ENCODE results near the gene RIF1. TPM values are rescaled to one million over a fixed set of nuclear protein-coding genes. Genes with fewer than 3 reads are reported as not detected.

RIF1 gene
- total RNA-seq, 1 donor from 2014 or later, result 43.2 TPM

DNA sequence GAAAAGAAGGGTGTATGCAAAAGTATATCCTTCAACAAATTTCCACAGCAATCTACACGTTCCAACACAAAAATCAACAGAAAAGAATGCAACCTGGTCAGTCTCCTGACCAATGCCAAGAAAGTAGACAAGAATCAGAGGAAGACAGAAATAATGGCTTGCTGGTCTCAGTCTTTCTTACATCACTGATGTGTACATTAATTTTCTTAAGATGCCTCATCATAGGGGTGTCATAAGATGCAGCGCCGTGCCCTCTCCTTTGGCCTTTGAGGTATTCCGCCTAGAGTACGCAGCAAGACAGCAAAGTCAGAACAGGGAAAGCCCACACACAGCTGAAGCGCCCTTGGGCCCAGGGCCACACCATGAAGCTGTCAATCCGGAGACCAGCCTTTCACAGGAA is 112.9 kb downstream of the RIF1 start:
- DNase-seq, result no peak

DNA sequence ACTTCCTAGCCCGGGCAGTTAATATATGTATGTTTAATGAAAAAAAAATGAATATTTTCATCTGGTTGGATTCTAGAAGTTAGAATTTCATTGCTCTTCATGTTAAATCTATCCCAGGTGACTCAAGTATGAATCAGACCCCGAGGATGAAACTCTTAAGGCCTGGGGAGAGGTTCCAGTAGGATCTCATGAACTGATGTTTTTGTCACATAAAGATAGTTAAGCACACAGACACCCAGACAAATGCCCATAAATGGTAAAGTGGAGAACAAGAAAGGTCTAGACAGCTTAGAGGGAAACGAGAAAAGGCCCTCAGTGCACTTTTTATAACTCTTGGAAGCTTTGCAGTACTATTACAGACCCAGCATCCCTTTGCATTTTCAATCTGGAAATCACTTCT is 114.1 kb downstream of the RIF1 start:
- DNase-seq, result no peak

GRCh38 chr2:151525821-151526373 is 116.2 kb downstream of the RIF1 start:
- no peak for DNase-seq

DNA sequence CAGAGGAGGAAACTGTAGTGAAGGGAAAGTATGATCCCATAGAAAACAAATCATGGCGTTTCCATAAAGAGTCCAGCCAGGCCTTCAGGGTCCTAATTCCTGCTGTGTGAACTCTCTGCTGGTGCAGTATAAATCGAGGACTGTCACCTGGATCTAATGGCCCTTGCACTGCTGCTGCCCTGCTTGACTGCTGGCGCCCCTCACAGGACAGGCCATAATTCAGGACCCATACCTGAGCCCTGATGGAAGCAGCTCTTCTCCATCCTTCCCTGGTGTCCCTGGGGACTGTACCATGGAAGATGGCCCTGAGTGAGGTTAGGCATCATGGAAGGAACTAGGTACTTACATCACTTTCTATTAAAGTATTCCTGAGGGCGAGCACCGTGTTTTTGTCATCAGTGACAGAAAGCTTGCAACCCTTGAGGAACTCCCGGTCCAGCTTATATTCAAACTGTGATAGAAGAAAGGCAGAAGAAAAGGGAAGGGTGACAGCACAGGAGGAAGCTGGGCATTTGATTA is 116.9 kb downstream of the RIF1 start:
- no peak for DNase-seq

Other genes starting within 250 kb of the RIF1 start
- 2.0 and 4.2 TPM in 2 replicates for gene RBM43, start 148.0 kb upstream of the RIF1 start, total RNA-seq
- 17.4 and 25.7 TPM in 2 replicates for gene NMI, start 120.2 kb upstream of the RIF1 start, total RNA-seq
- under 0.01 TPM in 1 of 2 replicates, not detected in the other for gene TNFAIP6, start 52.3 kb upstream of the RIF1 start, total RNA-seq

Measured in dermis blood vessel endothelial cell (primary cell).